Mammary epithelial cell (primary cell): ENCODE measurements around the gene SLC2A2.

Experiments used
- EZH2 ChIP-seq: IDR thresholded peaks from 2 replicates; pipeline ENCODE4 v1.6.1; 2012; ENCODE audit warnings: low read length, inconsistent platforms, borderline replicate concordance
- TF ChIP-seq, protein P1 (sequence below), 2 donors: IDR thresholded peaks in 1 of 2; conservative IDR thresholded peaks in 1 of 2; 2 replicates each; pipeline ENCODE4 v1.5.1; 2011 to 2012; ENCODE audit warnings: inconsistent platforms in 2 of 2, low read length in 2 of 2, mild to moderate bottlenecking in 2 of 2, control low read depth in 1 of 2, low read depth in 1 of 2; ENCODE audit not compliant: insufficient read depth in 1 of 2; ENCODE audit errors: extremely low read depth in 1 of 2

DNA sequence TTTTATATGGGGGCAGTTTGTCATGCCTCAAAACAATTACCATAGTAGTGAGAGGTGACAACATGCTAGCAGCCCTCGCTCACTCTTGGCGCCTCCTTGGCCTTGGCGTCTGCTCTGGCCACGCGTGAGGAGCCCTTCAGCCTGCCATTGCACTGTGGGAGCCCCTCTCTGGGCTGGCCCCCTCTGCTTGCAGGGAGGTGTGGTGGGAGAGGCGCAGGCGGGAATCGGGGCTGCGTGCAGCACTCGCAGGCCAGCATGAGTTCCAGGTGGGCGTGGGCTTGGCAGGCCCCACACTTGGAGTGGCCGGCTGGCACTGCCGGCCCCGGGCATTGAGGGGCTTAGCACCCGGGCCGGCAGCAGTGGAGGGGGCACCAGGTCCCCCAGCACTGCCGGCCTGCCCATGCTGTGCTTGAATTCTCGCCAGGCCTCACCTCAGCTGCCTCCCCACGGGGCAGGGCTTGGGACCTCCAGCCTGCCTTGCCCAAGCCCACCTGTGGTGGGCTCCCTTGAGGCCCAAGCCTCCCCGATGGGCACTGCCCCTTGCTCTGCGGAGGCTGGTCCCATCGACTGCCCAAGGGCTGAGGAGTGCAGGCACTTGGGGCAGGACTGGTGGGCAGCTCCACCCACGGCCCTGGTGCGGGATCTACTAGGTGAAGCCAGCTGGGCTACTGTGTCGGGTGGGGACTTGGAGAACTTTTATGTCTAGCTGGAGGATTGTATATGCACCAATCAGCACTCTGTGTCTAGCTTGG lies 79.3 kb downstream of the SLC2A2 start:
- TF ChIP-seq, protein P1, sequence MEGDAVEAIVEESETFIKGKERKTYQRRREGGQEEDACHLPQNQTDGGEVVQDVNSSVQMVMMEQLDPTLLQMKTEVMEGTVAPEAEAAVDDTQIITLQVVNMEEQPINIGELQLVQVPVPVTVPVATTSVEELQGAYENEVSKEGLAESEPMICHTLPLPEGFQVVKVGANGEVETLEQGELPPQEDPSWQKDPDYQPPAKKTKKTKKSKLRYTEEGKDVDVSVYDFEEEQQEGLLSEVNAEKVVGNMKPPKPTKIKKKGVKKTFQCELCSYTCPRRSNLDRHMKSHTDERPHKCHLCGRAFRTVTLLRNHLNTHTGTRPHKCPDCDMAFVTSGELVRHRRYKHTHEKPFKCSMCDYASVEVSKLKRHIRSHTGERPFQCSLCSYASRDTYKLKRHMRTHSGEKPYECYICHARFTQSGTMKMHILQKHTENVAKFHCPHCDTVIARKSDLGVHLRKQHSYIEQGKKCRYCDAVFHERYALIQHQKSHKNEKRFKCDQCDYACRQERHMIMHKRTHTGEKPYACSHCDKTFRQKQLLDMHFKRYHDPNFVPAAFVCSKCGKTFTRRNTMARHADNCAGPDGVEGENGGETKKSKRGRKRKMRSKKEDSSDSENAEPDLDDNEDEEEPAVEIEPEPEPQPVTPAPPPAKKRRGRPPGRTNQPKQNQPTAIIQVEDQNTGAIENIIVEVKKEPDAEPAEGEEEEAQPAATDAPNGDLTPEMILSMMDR (conservative IDR thresholded peaks at IDR 0.05 in 1 of 2, IDR thresholded peaks at IDR 0.05 in 1 of 2; ENCODE audit: extremely low read depth in 1 of 2, insufficient read depth in 1 of 2, low read depth in 1 of 2, low read length in 2 of 2): no peak
- no peak for TF ChIP-seq EZH2
